GM23338 (cell line): ENCODE results near the gene CHST13. TPM values are rescaled to one million over a fixed set of nuclear protein-coding genes. Genes with fewer than 3 reads are reported as not detected.

Source experiments
- ATAC-seq: fragments of 200-7000 bp; cut with Tn5 transposase; 3 replicates; pipeline ENCODE4 v1.9.1; 2020
- DNase-seq: peaks from one replicate; pipeline ENCODE4 v3.0.0-alpha.2; 2015; ENCODE audit warnings: low spot score
- H2AFZ ChIP-seq: fragments of 200-600 bp; sonication (generic); 2 replicates; pipeline ENCODE4 v1.8.0; 2016; ENCODE audit warnings: antibody characterized with exemption, mild to moderate bottlenecking, moderate library complexity
- H3F3A ChIP-seq: fragments of 200-600 bp; sonication (generic); replicated peaks from 2 replicates; pipeline ENCODE4 v1.8.0; 2017; ENCODE audit warnings: antibody characterized with exemption, mixed run types, low read depth
- H3K27ac ChIP-seq: fragments of 200-600 bp; sonication (generic); 2 replicates; pipeline ENCODE4 v1.6.1; 2016; ENCODE audit warnings: low read depth
- H3K27me3 ChIP-seq: fragments of 200-600 bp; sonication (generic); 2 replicates; pipeline ENCODE4 v1.8.0; 2016; ENCODE audit warnings: mild to moderate bottlenecking, mixed run types, moderate library complexity; ENCODE audit not compliant: insufficient read depth
- H3K36me3 ChIP-seq: fragments of 200-600 bp; sonication (generic); 2 replicates; pipeline ENCODE4 v1.8.0; 2016; ENCODE audit warnings: mild to moderate bottlenecking; ENCODE audit not compliant: insufficient read depth
- H3K4me1 ChIP-seq: fragments of 200-600 bp; sonication (generic); 2 replicates; pipeline ENCODE4 v1.8.0; 2016; ENCODE audit warnings: mild to moderate bottlenecking, moderate library complexity; ENCODE audit not compliant: insufficient read depth
- H3K4me2 ChIP-seq: fragments of 200-600 bp; sonication (generic); 2 replicates; pipeline ENCODE4 v1.7.1; 2017; ENCODE audit warnings: mixed run types
- H3K4me3 ChIP-seq: fragments of 200-600 bp; sonication (generic); 2 replicates; pipeline ENCODE4 v1.6.1; 2016; ENCODE audit warnings: mixed run types
- H3K79me2 ChIP-seq: fragments of 200-600 bp; sonication (generic); replicated peaks from 2 replicates; pipeline ENCODE4 v1.8.0; 2017; ENCODE audit warnings: mild to moderate bottlenecking; ENCODE audit not compliant: insufficient read depth
- H3K9me2 ChIP-seq: fragments of 200-600 bp; sonication (generic); 2 replicates; pipeline ENCODE4 v1.8.0; 2017; ENCODE audit not compliant: insufficient read depth
- H4K20me1 ChIP-seq: fragments of 200-600 bp; sonication (generic); replicated peaks from 2 replicates; pipeline ENCODE4 v1.8.0; 2017; ENCODE audit warnings: mild to moderate bottlenecking; ENCODE audit not compliant: insufficient read depth
- H3K27ac Mint-ChIP-seq: 2 replicates; pipeline ENCODE4 v1.8.0; 2020; ENCODE audit warnings: inconsistent platforms, mild to moderate bottlenecking, moderate library complexity, mixed read lengths
- H3K27me3 Mint-ChIP-seq: 3 replicates; pipeline ENCODE4 v1.8.0; 2022; ENCODE audit warnings: low read depth, mild to moderate bottlenecking, moderate library complexity, mixed read lengths, inconsistent platforms; ENCODE audit not compliant: insufficient read depth, poor library complexity
- H3K36me3 Mint-ChIP-seq: 3 replicates; pipeline ENCODE4 v1.8.0; 2021; ENCODE audit warnings: low read depth, mild to moderate bottlenecking, inconsistent platforms, moderate library complexity, mixed read lengths
- H3K4me1 Mint-ChIP-seq: 3 replicates; pipeline ENCODE4 v1.8.0; 2020; ENCODE audit warnings: mild to moderate bottlenecking, inconsistent platforms, mixed read lengths
- H3K4me3 Mint-ChIP-seq: 3 replicates; pipeline ENCODE4 v1.8.0; 2021; ENCODE audit warnings: moderate library complexity, mild to moderate bottlenecking, inconsistent platforms, mixed read lengths
- H3K9me3 Mint-ChIP-seq: 3 replicates; pipeline ENCODE4 v1.8.0; 2020; ENCODE audit warnings: moderate library complexity, mild to moderate bottlenecking, inconsistent platforms, mixed read lengths
- CREB1 ChIP-seq: fragments of 250-450 bp; sonication (Bioruptor Pico); IDR thresholded peaks from 2 replicates; pipeline ENCODE4 v1.5.0; 2020; ENCODE audit warnings: low read depth, mild to moderate bottlenecking, moderate library complexity
- CTCF ChIP-seq, 2 experiments: fragments of 200-600 bp in 1 of 2; sonication (generic) in 1 of 2; conservative IDR thresholded peaks; 2 replicates each; pipeline versions ENCODE4 v1.5.1 to v1.6.1; 2016 to 2017; ENCODE audit warnings: antibody characterized with exemption in 2 of 2, low read depth in 2 of 2, mild to moderate bottlenecking in 2 of 2, moderate library complexity in 1 of 2
- EZH2 ChIP-seq: fragments of 200-600 bp; sonication (generic); IDR thresholded peaks from one replicate; pipeline ENCODE4 v1.8.0; 2017; ENCODE audit warnings: antibody characterized with exemption, mild to moderate bottlenecking, low read depth; ENCODE audit not compliant: unreplicated experiment
- EZH2phosphoT487 ChIP-seq: fragments of 200-600 bp; sonication (generic); IDR thresholded peaks from one replicate; pipeline ENCODE4 v1.8.1; 2018; ENCODE audit warnings: antibody characterized with exemption; ENCODE audit not compliant: unreplicated experiment
- NANOG ChIP-seq: IDR thresholded peaks from 2 replicates; pipeline ENCODE4 v1.6.1; 2016; ENCODE audit warnings: antibody characterized with exemption, borderline replicate concordance
- POLR2AphosphoS5 ChIP-seq: IDR thresholded peaks from 2 replicates; pipeline ENCODE4 v1.6.1; 2016; ENCODE audit warnings: antibody characterized with exemption, low read depth
- STAT1 ChIP-seq: IDR thresholded peaks from one replicate; pipeline ENCODE4 v1.6.1; 2016; ENCODE audit warnings: antibody characterized with exemption; ENCODE audit not compliant: unreplicated experiment
- ZNF114 ChIP-seq: fragments of 250-450 bp; sonication (Bioruptor Pico); IDR thresholded peaks from 2 replicates; pipeline ENCODE4 v1.5.0; 2020; ENCODE audit warnings: mild to moderate bottlenecking, moderate library complexity
- ZNF331 ChIP-seq: fragments of 250-450 bp; sonication (Bioruptor Pico); IDR thresholded peaks from 2 replicates; pipeline ENCODE4 v1.5.0; 2020; ENCODE audit warnings: low read depth, mild to moderate bottlenecking, moderate library complexity
- polyA plus RNA-seq: library from polyadenylated mRNA; unstranded; fragments of >200 nt; fragmentation: Nextera tagmentation; extraction: Ambion mirVana; gene quantifications from 2 replicates; pipeline ENCODE4 v1.2.1, GENCODE V29; 2016
- total RNA-seq: library from RNA; depleted of rRNA; stranded (reverse); fragments of >200 nt; shearing (Covaris generic); gene quantifications from 2 replicates; pipeline ENCODE4 v1.2.3, GENCODE V29; 2014

Gene CHST13
- total and polyA plus RNA-seq, 2 experiments from 2014 or later: 3.7 to 8.4 TPM

DNA sequence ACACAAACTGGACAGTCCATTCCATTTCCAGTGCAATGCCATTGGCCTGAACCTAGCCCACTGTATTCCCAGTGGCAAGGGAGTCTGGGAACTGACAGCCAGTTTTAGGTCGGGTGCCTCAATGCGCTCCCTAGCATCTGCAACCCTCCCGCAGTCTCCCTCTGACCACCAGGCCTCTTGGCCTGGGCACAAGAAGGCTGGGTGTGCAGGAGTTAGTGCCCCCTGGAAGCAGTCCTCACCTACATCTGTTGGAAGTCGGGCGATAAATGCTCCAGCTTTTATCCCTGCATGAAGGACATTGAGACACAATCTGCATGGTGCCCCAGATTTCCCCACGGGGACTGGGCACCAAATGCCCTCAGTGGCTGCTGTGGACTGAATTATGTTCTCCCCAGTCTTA is 22.1 kb downstream of the CHST13 start:
- H2AFZ ChIP-seq: no peak overlapping the region
- no peaks in the 10 kb centered on the region for H3K36me3 Mint-ChIP-seq
- no peak overlapping the region for H3K4me3 ChIP-seq
- 0 out of 2 replicates have a peak, but pooled peaks cover 4% of the 10 kb centered on the region for H3F3A ChIP-seq
- no peak for TF ChIP-seq POLR2AphosphoS5
- no peaks in the 10 kb centered on the region for H3K9me2 ChIP-seq
- H3K27me3 Mint-ChIP-seq: peaks cover 18% of the 10 kb centered on the region
- no peaks in the 10 kb centered on the region for H3K79me2 ChIP-seq
- no peak overlapping the region for H3K27ac Mint-ChIP-seq
- ATAC-seq (no peak), DNase-seq (no peak)
- H3K4me2 ChIP-seq: no peak overlapping the region
- no peaks in the 10 kb centered on the region for H3K36me3 ChIP-seq
- no peaks in the 10 kb centered on the region for H4K20me1 ChIP-seq
- peaks cover 18% of the 10 kb centered on the region for H3K4me1 ChIP-seq
- no peak overlapping the region for H3K27ac ChIP-seq
- no peaks in the 10 kb centered on the region; the same call in 2 of the 3 replicates for H3K9me3 Mint-ChIP-seq
- peaks cover 5% of the 10 kb centered on the region; the same call in 1 of the 2 replicates for H3K27me3 ChIP-seq
- H3K4me1 Mint-ChIP-seq: peaks cover 43% of the 10 kb centered on the region
- H3K4me3 Mint-ChIP-seq: no peak overlapping the region

DNA sequence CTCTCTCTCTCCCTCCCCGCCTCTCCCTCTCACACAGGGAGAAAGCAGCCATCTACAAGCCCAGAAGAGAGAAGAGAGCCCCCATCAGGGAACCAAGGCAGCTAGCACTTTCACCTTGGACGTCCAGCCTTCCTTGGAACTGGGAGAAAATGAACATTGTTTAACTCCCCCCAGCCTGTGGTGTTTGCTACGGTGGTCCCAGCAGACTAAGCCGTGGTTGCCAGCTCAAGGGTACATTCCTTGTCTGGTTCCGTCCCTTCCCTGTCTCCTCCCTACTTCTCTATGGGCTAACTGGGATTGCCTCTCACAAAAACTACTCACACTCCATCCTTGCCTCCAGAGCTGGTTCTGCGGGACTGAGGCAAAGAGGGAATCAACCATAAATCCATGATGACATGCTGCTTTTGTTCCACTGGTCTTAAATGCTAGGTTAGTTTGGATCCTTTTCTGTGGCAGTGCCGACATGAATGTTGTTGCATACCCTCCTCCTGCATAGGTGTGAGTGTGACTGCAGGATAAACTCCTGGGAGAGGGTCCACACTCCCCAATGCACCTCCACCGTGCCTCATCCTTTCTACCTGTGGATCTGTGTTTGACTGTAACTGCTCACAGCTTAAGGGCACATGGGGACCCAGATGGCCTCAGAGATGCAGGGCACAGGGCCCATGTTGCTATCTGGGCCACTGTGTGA is 22.7 kb downstream of the CHST13 start:
- H3K4me2 ChIP-seq: no peak overlapping the region
- DNase-seq (no peak), ATAC-seq (no peak)
- H3K27ac ChIP-seq: no peak overlapping the region
- H3K9me2 ChIP-seq: no peaks in the 10 kb centered on the region
- H3K27me3 ChIP-seq: no peaks in the 10 kb centered on the region
- Mint-ChIP-seq H3K36me3 (no peaks in the 10 kb centered on the region), H3K4me3 (no peak overlapping the region), H3K27me3 (peaks cover 18% of the 10 kb centered on the region), H3K27ac (no peak overlapping the region), H3K9me3 (no peaks in the 10 kb centered on the region; the same call in 2 of the 3 replicates), H3K4me1 (peaks cover 43% of the 10 kb centered on the region)
- no peak for TF ChIP-seq CTCF (conservative IDR thresholded peaks at IDR 0.05; ENCODE audit: low read depth in 2 of 2)
- no peak for TF ChIP-seq EZH2phosphoT487
- TF ChIP-seq CREB1 (CRISPR knock-in tag): no peak
- no peak for TF ChIP-seq NANOG
- no peak for TF ChIP-seq ZNF331 (CRISPR knock-in tag)
- TF ChIP-seq EZH2: no peak
- no peak for TF ChIP-seq STAT1
- H3K4me3 ChIP-seq: no peak overlapping the region
- H3K4me1 ChIP-seq: peaks cover 18% of the 10 kb centered on the region
- H3K79me2 ChIP-seq: no peaks in the 10 kb centered on the region
- no peaks in the 10 kb centered on the region for H3K36me3 ChIP-seq
- H2AFZ ChIP-seq: no peak overlapping the region
- no peaks in the 10 kb centered on the region for H3F3A ChIP-seq
- H4K20me1 ChIP-seq: no peaks in the 10 kb centered on the region

GRCh38 chr3:126547721-126548120 is 23.8 kb downstream of the CHST13 start:
- no peaks in the 10 kb centered on the region for H3K36me3 ChIP-seq
- H3K27ac Mint-ChIP-seq: no peak overlapping the region
- H3K4me1 ChIP-seq: peaks cover 18% of the 10 kb centered on the region
- no peaks in the 10 kb centered on the region for H4K20me1 ChIP-seq
- no peak overlapping the region for H3K4me2 ChIP-seq
- no peak for DNase-seq
- no peaks in the 10 kb centered on the region for H3K36me3 Mint-ChIP-seq
- H3K27me3 ChIP-seq: no peaks in the 10 kb centered on the region
- no peaks in the 10 kb centered on the region for H3F3A ChIP-seq
- H3K27ac ChIP-seq: no peak overlapping the region
- H3K9me2 ChIP-seq: no peaks in the 10 kb centered on the region
- H3K4me3 ChIP-seq: no peak overlapping the region
- H3K79me2 ChIP-seq: no peaks in the 10 kb centered on the region
- 0 out of 2 replicates have a peak overlapping the region, but pooled peaks have one; percentile 72 for H2AFZ ChIP-seq
- no peak for ATAC-seq
- no peak overlapping the region for H3K4me3 Mint-ChIP-seq
- peaks cover 18% of the 10 kb centered on the region for H3K27me3 Mint-ChIP-seq
- H3K9me3 Mint-ChIP-seq: no peaks in the 10 kb centered on the region; the same call in 2 of the 3 replicates
- TF ChIP-seq EZH2phosphoT487 (no peak), ZNF114 (CRISPR knock-in tag) (no peak)
- peaks cover 43% of the 10 kb centered on the region for H3K4me1 Mint-ChIP-seq
